ENCODE results near the gene CHD1.

DNA sequence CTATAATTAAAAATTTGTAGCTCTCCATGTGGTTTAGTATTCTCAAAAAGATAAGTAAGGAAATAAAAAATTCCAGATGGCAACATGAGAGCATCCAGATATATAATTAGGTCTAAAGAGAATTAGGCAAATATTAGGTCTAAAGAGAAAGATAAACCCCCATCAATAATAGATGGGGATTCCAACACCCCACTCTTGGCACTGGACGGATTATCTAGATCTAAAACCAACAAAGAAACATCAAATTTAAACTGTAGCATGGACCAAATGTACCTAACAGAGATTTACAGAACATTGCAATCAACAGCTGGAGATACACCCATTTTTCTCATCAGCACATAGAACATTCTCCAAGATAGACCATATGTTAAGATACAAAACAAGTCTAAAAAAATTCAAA lies 123.7 kb downstream of the CHD1 start:
- TF ChIP-seq, protein P1, sequence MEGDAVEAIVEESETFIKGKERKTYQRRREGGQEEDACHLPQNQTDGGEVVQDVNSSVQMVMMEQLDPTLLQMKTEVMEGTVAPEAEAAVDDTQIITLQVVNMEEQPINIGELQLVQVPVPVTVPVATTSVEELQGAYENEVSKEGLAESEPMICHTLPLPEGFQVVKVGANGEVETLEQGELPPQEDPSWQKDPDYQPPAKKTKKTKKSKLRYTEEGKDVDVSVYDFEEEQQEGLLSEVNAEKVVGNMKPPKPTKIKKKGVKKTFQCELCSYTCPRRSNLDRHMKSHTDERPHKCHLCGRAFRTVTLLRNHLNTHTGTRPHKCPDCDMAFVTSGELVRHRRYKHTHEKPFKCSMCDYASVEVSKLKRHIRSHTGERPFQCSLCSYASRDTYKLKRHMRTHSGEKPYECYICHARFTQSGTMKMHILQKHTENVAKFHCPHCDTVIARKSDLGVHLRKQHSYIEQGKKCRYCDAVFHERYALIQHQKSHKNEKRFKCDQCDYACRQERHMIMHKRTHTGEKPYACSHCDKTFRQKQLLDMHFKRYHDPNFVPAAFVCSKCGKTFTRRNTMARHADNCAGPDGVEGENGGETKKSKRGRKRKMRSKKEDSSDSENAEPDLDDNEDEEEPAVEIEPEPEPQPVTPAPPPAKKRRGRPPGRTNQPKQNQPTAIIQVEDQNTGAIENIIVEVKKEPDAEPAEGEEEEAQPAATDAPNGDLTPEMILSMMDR (IDR thresholded peaks at IDR 0.05) = no peak
- TF ChIP-seq POLR2AphosphoS5 (IDR thresholded peaks at IDR 0.05) = no peak
- no peak for TF ChIP-seq POLR2A (IDR thresholded peaks at IDR 0.05)
- TF ChIP-seq EP300 (IDR thresholded peaks at IDR 0.05) = no peak

Measured in upper lobe of left lung (tissue), 4 donors.